Measurements from ENCODE around the gene SRPK2. TPM values are rescaled to one million over a fixed set of nuclear protein-coding genes. Genes with fewer than 3 reads are reported as not detected.

The SRPK2 gene
- total and polyA plus RNA-seq, 2 of the 8 experiments (the other 6 are each of a cell fraction or from before 2014, with no cell fraction given) = 10.0 to 47.1 TPM

- H2BK5ac ChIP-seq (ENCODE audit: low read depth, low read length) = no peak overlapping the region
- peaks cover 1 to 2% of the 10 kb centered on the region in 2 experiments for H4K20me1 ChIP-seq (replicated peaks in 1 of 2; ENCODE audit: control insufficient read depth in 1 of 2, insufficient read depth in 2 of 2, low read length in 2 of 2)
- H3K18ac ChIP-seq (ENCODE audit: extremely low read depth, low read length) = no peak overlapping the region
- H3K27me3 ChIP-seq (replicated peaks in 1 of 4; ENCODE audit: control insufficient read depth in 3 of 4, extremely low read depth in 1 of 4, insufficient read depth in 3 of 4, low read length in 3 of 4) = no peaks in the 10 kb centered on the region
- CTCF ChIA-PET (ENCODE audit: partially characterized antibody) = interaction anchor here (0.6 to 1.5 kb wide), 3 partner anchors 22 to 73 kb away, joined by 3 read pairs; no protein-coding TSS in a partner anchor
- H3K14ac ChIP-seq (ENCODE audit: insufficient read length) = no peak overlapping the region
- H3K23me2 ChIP-seq (ENCODE audit: low read depth, low read length) = no peaks in the 10 kb centered on the region; the same call in 1 of the 2 replicates
- no peak overlapping the region for H2AFZ ChIP-seq (ENCODE audit: low read length)
- H3K56ac ChIP-seq (replicated peaks; ENCODE audit: insufficient read length, low read depth, low read length) = no peak overlapping the region
- H3K36me3 ChIP-seq (ENCODE audit: control insufficient read depth in 2 of 4, insufficient read depth in 4 of 4, low read length in 3 of 4) = no peaks in the 10 kb centered on the region
- no peak overlapping the region for H3K4me2 ChIP-seq (ENCODE audit: insufficient read depth in 1 of 2, low read depth in 2 of 2, low read length in 2 of 2)
- DNase-seq (ENCODE audit: low read depth in 1 of 2, low spot score in 2 of 2) (no peak), FAIRE-seq (no peak)
- no peak overlapping the region for H3K4me3 ChIP-seq (ENCODE audit: extremely low read depth in 1 of 4, insufficient read depth in 2 of 4, low read depth in 3 of 4, low read length in 4 of 4)
- H2BK12ac ChIP-seq (ENCODE audit: low read depth, low read length) = no peak overlapping the region
- peaks cover 0 to 4% (median 1%) of the 10 kb centered on the region in 4 experiments; a peak in 3 of 7 replicates for H3K4me1 ChIP-seq (replicated peaks in 1 of 4; ENCODE audit: control insufficient read depth in 3 of 4, insufficient read depth in 4 of 4, low read length in 3 of 4)
- H2BK120ac ChIP-seq (replicated peaks; ENCODE audit: low read depth, low read length) = no peak overlapping the region
- no peak overlapping the region for H4K91ac ChIP-seq (replicated peaks; ENCODE audit: insufficient read length, low read length)
- peaks cover 5% of the 10 kb centered on the region for H3K79me1 ChIP-seq (ENCODE audit: low read depth, low read length)
- H3K9me3 ChIP-seq (ENCODE audit: insufficient read depth in 2 of 2, low read depth in 1 of 2, low read length in 1 of 2) = no peaks in the 10 kb centered on the region; a peak in 1 of 4 replicates
- no peak overlapping the region for H3K27ac ChIP-seq (ENCODE audit: low read depth, low read length)
- no peak overlapping the region for H4K5ac ChIP-seq (ENCODE audit: insufficient read length, low read depth, low read length)
- no peak overlapping the region for H3K4ac ChIP-seq (replicated peaks; ENCODE audit: insufficient read length, low read depth, low read length)
- H2BK20ac ChIP-seq (ENCODE audit: low read length) = no peak overlapping the region
- TF ChIP-seq SIRT6 (IDR thresholded peaks at IDR 0.05; ENCODE audit: low read length) (no peak), TAF1 (IDR thresholded peaks at IDR 0.05; ENCODE audit: low read depth, low read length) (no peak), CEBPB (IDR thresholded peaks at IDR 0.05; ENCODE audit: low read depth, low read length) (no peak), POLR2A (IDR thresholded peaks at IDR 0.05; ENCODE audit: control extremely low read depth in 1 of 2, low read depth in 2 of 2, low read length in 2 of 2) (no peak), EGR1 (IDR thresholded peaks at IDR 0.05; ENCODE audit: borderline replicate concordance, low read depth, low read length) (no peak), CBX5 (IDR thresholded peaks at IDR 0.05; ENCODE audit: low read depth, low read length) (no peak)
- 91% methylated on average over 2 of the region's 2 CpGs; no CpG with 5 or more reads in 1 of the 2 experiments for WGBS, 2 experiments (ENCODE audit: extremely low coverage in 1 of 2, insufficient coverage in 1 of 2, insufficient read length in 1 of 2, insufficient replicate concordance in 2 of 2, low coverage in 1 of 2, low lambda C conversion rate in 2 of 2, missing lambda C conversion rate in 1 of 2)
- no peak overlapping the region for H2AK5ac ChIP-seq (ENCODE audit: low read depth, low read length)
- no peak overlapping the region for H3K9ac ChIP-seq (replicated peaks in 1 of 4; ENCODE audit: extremely low read depth in 1 of 4, low read depth in 3 of 4, low read length in 3 of 4)
- no peak overlapping the region for H3K23ac ChIP-seq (ENCODE audit: insufficient read length)
- no peak overlapping the region for H4K8ac ChIP-seq (ENCODE audit: extremely low read depth, insufficient read depth, low read length)
- H3K79me2 ChIP-seq (ENCODE audit: control insufficient read depth in 1 of 2, insufficient read depth in 2 of 2, low read length in 2 of 2) = peaks cover 0 to 41% of the 10 kb centered on the region in 2 experiments; a peak in 2 of 4 replicates
- no peak overlapping the region for H2BK15ac ChIP-seq (ENCODE audit: low read length)
- POLR2A ChIA-PET (ENCODE audit: partially characterized antibody) = no interaction called here
These were observed 181.7 kb downstream of the SRPK2 start for GRCh38 chr7:105206985-105207384.
